CD4-positive, alpha-beta T cell treated with Interferon alpha-2 for 1 hour (primary cell): ENCODE results near the gene PPM1F.
A peak's percentile ranks its signal among the peaks of the same experiment; 100 is the strongest.

Experiments used
- DNase-seq, 2 donors: peaks; one replicate each; pipeline ENCODE4 v3.0.0-alpha.2; 2020 to 2022

The PPM1F gene

GRCh38 chr22:21960200-21961126, 7.8 kb upstream of the PPM1F start:
- no peak for DNase-seq

- DNase-seq, result no peak
Observed at GRCh38 chr22:21959274-21960074, 6.8 kb upstream of the PPM1F start.

DNA sequence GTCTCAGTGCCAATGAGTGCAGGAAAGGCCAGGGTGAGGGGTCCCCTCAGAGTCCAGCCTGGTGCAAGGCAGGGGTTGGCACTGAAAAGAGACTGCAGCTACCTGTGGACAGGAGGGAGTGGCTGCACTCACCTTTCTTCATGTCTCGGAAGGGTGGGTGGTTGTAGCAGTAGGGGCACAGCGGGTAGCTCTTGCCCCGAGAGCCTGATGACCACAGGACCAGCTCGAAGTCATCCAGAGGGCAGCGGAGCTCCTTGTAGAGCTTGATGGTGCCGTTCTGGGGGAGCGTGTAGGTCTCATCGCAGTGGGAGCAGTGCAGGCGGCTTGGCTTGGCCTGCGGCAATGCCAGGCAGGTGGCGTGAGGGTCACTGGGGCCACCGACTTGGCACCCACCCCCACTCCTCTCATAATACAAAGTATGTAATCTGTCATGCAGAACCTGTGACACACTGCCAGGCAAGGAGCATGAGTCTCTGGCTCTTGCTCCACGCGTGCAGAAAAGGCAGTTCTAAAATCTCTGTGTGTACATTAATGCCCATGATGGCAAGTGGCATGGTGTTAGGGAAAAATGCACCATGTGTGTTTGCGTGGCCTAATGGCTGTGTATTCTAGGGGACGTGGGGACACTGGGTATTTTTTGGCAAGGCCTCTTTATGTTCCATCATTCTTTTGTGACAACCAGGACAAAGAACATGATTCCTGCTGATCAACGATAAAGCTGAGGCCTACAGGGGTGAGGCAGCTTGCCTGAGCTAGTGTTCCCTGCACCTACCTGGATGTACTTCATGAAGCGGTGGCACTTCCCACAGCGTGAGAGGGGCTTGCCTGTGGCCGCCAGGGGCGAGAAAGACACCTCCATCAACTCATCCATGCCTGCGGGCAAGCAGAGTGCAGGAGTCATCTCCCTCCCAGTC, 6.0 kb upstream of the PPM1F start:
- no peak for DNase-seq

DNA sequence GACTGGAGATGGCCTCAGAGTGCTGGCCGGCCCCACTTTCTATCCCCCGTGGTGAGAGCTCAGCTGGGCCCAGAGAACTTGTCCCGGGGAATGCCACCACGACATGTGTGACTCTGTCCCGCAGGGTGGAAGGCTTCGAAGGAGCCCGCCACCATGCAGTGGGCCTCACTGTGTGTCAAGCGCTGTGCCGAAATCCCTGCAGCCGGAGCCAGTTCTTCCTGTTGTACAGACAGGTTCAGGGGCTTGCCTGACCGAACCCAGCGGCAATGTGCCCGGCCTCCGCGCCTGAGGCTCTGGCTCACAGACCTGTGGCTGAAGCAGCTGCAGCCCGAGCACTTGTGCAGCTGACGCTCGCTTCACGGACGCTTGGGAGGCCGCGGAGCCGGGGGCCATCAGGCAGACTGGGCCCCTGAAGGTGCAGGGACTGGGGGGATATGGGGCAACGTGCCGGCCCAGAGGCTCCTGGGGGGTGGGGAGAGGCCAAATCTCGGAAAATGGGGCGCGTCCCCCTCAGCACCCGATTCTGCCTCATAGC, 650 bp downstream of the PPM1F start:
- DNase-seq, result peak in 1 of 2 donors; percentile 5

DNA sequence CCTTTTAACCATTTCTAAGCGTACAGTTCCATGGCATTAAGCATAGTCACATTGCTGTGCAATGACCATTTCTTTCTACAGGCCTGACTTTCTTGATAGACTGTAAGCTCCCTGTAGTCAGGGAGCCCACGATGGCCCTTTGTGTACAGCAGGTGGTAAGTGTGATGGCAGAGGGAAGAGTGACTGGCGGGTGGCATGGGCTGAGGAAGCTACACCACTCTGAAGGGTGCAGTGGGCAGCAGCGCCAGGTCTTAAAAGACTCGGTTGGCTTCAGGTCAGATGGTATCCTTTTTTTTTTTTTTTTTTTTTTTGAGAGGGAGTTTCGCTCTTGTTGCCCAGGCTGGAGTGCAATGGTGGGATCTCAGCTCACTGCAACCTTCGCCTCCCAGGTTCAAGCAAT, 1.6 kb downstream of the PPM1F start:
- no peak for DNase-seq

GRCh38 chr22:21949948-21950347, 2.7 kb downstream of the PPM1F start:
- no peak for DNase-seq

- DNase-seq, result no peak
Observed at GRCh38 chr22:21949569-21949918, 3.1 kb downstream of the PPM1F start.

GRCh38 chr22:21948824-21949568, 3.7 kb downstream of the PPM1F start:
- no peak for DNase-seq

- DNase-seq, result no peak
Observed at GRCh38 chr22:21948390-21948789, 4.3 kb downstream of the PPM1F start.

GRCh38 chr22:21947040-21948014, 5.3 kb downstream of the PPM1F start:
- no peak for DNase-seq

GRCh38 chr22:21946262-21946925, 6.3 kb downstream of the PPM1F start:
- no peak for DNase-seq

DNA sequence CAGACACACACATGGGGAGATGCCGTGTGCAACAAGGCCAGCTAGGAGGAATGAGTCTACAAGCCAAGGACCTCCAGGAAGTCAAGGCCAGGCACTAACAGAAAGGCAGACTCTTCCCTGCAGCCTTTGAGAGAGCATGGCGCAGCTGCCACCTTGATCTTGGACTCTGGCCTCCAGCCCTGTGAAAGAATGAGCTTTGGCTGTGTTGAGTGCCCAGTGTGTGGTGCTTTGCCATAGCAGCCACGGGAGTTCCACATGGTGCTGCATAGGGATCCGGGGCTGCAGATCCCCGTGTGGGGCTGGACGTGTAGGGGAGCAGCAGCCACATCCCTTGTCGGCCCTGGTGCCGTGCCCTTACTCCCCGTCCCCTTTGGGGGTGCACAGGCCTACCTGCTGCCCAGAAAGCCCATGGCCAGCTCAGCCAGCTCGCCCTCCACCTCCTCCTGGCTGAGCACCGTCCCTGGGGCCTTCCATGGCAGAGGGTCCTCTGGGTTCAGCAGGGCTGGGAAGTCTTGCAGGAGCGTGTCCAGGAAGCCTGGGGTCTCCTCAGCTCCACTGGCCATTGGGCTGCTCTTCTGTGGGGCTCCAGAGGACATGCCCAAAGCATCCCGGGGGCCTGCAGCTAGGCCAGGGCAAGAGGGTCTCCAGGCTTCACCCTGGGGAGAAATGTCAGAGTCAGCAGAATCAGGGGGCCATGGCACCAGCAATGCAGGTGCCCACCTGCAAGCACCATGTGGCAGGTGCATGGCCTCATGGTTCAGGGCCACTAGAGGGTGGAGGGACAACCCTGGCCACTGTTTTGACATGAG, 7.0 kb downstream of the PPM1F start:
- DNase-seq, result no peak

- DNase-seq, result no peak
Observed at GRCh38 chr22:21944871-21945270, 7.8 kb downstream of the PPM1F start.

DNA sequence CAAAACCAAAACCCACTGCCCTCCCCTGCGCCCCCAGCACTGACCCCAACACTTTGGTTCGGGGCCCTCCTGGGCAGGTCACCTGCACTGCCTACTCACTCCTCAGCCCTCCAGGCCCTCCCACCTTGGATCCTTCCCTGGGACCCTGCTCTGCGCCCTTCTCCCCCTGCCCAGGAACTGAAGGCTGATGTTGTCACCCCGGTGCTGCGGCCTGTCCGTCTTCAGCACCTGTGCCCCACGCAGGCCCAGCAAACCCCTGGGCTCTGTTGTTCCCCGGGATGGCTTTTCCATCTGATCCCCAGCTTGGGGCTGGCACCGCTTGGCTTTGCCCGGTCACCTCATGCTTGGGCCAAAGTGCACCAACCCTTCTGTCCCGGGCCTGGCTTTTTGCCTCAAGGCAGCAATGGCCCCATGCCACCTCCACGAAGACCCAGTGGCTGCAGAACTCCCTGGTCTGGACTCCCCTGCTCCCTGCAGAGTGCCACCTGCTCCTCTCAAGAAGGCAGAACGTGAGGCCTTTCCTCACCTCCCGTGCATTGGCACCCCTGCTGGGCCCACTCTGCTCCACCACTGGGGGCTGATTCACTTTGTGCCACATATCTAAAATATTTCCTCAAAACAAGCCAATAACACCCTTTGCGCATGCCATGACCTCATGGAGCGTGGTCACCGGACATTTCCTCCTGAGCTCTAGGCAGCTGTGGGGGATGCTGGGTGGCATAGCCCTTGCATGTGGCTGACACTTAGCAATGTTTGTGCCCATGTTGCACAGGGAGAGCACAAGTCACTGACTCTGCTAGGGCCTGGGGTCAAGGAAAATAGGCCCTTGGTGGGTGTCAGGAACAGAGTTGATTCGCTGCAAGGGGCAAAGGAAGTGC, 8.8 kb downstream of the PPM1F start:
- DNase-seq, result no peak

GRCh38 chr22:21942407-21943343, 10.0 kb downstream of the PPM1F start:
- DNase-seq, result peak; percentile 17 to 35

GRCh38 chr22:21941921-21942320, 10.7 kb downstream of the PPM1F start:
- DNase-seq, result no peak

GRCh38 chr22:21940521-21940920, 12.1 kb downstream of the PPM1F start:
- DNase-seq, result no peak
